ENCODE data around the gene CEACAM16. TPM values are rescaled to one million over a fixed set of nuclear protein-coding genes. Genes with fewer than 3 reads are reported as not detected.

The CEACAM16 gene
- total RNA-seq, 1 experiment from 2014 or later: not detected

- no peak overlapping the region for H3K4me3 ChIP-seq (replicated peaks in 1 of 2; ENCODE audit: low read depth in 1 of 2, low read length in 2 of 2)
- BruUV-seq (replicated peaks): no TSS peak
- no peaks in the 10 kb centered on the region for H3K36me3 ChIP-seq (ENCODE audit: control insufficient read depth in 1 of 2, insufficient read depth in 2 of 2, low read length in 2 of 2)
- no peaks in the 10 kb centered on the region for H3K79me2 ChIP-seq (ENCODE audit: insufficient read depth, low read length)
- H3K27me3 ChIP-seq (ENCODE audit: insufficient read depth, low read length): no peaks in the 10 kb centered on the region
- H3K9ac ChIP-seq (ENCODE audit: low read length): no peak overlapping the region
- no peaks in the 10 kb centered on the region for H3K9me3 ChIP-seq (ENCODE audit: control insufficient read depth in 1 of 2, insufficient read depth in 1 of 2, low read depth in 1 of 2, low read length in 2 of 2)
- no peak overlapping the region for H3K4me2 ChIP-seq (ENCODE audit: low read length)
- H3K27ac ChIP-seq (ENCODE audit: low read depth, low read length): no peak overlapping the region
- ChIA-PET CTCF (interaction anchor here (1.4 kb wide), 1 partner anchor 16 kb away, joined by 5 read pairs; no protein-coding TSS in a partner anchor), RAD21 (ENCODE audit: low non-redundant PET in 1 of 2, low total read pairs in 2 of 2, uncharacterized antibody in 2 of 2, unreplicated experiment in 2 of 2) (no interaction called here), POLR2A (no interaction called here)
- no peak for ATAC-seq
- no peaks in the 10 kb centered on the region for H4K20me1 ChIP-seq (ENCODE audit: insufficient read depth)
- intact Hi-C loops (cut with micrococcal nuclease): no loop called here
- no peak for TF ChIP-seq EZH2 (IDR thresholded peaks at IDR 0.05)
- TF ChIP-seq ATF3 (IDR thresholded peaks at IDR 0.05): no peak
- TF ChIP-seq REST (IDR thresholded peaks at IDR 0.05; ENCODE audit: low read depth): no peak
- no peak for TF ChIP-seq POLR2A (IDR thresholded peaks at IDR 0.05; ENCODE audit: borderline replicate concordance, extremely low read depth, insufficient read depth, insufficient read length)
- no peak for TF ChIP-seq SP1 (IDR thresholded peaks at IDR 0.05; ENCODE audit: low read depth)
- no peak for TF ChIP-seq CBX3 (IDR thresholded peaks at IDR 0.05; ENCODE audit: low read depth)
- no peak for TF ChIP-seq JUND (IDR thresholded peaks at IDR 0.05)
- no peak for TF ChIP-seq POLR2AphosphoS5 (IDR thresholded peaks at IDR 0.05; ENCODE audit: low read depth, low read length)
- TF ChIP-seq EZH2phosphoT487 (IDR thresholded peaks at IDR 0.05; ENCODE audit: borderline replicate concordance): no peak
- no peak for TF ChIP-seq TCF7L2 (IDR thresholded peaks at IDR 0.05; ENCODE audit: borderline replicate concordance, extremely low read depth, insufficient read depth, insufficient read length)
- TF ChIP-seq SRF (IDR thresholded peaks at IDR 0.05; ENCODE audit: low read depth): no peak
- TF ChIP-seq CTCF (IDR thresholded peaks at IDR 0.05 in 2 of 3, conservative IDR thresholded peaks at IDR 0.05 in 1 of 3; ENCODE audit: borderline replicate concordance in 1 of 3, insufficient read depth in 1 of 3, low read depth in 2 of 3, low read length in 2 of 3): no peak
- TF ChIP-seq RAD21 (IDR thresholded peaks at IDR 0.05; ENCODE audit: low read depth): no peak
- TF ChIP-seq ELF1 (IDR thresholded peaks at IDR 0.05; ENCODE audit: borderline replicate concordance, low read depth): no peak
- no peaks in the 10 kb centered on the region for H3K9me2 ChIP-seq (ENCODE audit: insufficient read depth)
- no peak for DNase-seq (ENCODE audit: low read depth, low spot score)
- no peak overlapping the region for H2AFZ ChIP-seq (ENCODE audit: low read depth, low read length, poor library complexity, severe bottlenecking)
- H3K4me1 ChIP-seq (ENCODE audit: control insufficient read depth in 1 of 2, insufficient read depth in 2 of 2, low read length in 2 of 2): no peaks in the 10 kb centered on the region
Observed at GRCh38 chr19:44705502-44706010, 6.6 kb downstream of the CEACAM16 start.

All from HCT116 (cell line).